NCI-H2029 treated with DMSO at 0.1 percent for 48 hours (cell line): ENCODE measurements around the gene BCL2L2.

ENCODE experiments used
- DNase-seq: peaks from one replicate; lab custom pipeline; 2025; lab: John Stamatoyannopoulos, UW

BCL2L2 gene

DNA sequence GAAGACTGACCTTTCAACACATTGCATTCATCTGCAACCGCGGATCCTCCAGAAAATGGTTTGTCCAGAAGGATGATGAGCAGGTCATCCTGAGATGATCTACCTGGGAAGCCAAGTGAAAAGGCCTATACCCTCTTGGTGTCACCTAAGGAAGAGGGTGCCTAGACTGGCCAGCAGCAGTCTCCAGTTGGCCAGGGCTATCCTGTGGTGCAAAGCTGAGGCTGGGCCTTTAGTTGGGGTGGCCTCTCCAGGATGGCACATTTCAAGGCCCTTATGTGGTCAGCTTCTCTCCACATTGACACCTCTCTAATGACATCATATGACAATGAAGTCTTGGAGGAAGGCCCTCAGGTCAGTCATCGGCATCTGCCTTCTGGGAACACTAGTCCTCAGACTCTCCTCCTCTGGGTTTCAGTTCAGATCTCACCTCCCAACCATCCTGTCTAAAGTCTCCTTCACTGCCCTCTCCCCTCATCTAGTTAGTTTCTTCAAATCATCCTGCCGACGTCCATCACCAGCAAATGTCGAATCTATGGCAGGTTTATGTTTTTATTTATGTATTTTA lies 49.3 kb downstream of the BCL2L2 start:
- no peak for DNase-seq

- no peak for DNase-seq
Measured at GRCh38 chr14:23356662-23357061, 50.0 kb downstream of the BCL2L2 start.

GRCh38 chr14:23357261-23357660 lies 50.6 kb downstream of the BCL2L2 start:
- no peak for DNase-seq

- no peak for DNase-seq
Measured at GRCh38 chr14:23358042-23358441, 51.4 kb downstream of the BCL2L2 start.

DNA sequence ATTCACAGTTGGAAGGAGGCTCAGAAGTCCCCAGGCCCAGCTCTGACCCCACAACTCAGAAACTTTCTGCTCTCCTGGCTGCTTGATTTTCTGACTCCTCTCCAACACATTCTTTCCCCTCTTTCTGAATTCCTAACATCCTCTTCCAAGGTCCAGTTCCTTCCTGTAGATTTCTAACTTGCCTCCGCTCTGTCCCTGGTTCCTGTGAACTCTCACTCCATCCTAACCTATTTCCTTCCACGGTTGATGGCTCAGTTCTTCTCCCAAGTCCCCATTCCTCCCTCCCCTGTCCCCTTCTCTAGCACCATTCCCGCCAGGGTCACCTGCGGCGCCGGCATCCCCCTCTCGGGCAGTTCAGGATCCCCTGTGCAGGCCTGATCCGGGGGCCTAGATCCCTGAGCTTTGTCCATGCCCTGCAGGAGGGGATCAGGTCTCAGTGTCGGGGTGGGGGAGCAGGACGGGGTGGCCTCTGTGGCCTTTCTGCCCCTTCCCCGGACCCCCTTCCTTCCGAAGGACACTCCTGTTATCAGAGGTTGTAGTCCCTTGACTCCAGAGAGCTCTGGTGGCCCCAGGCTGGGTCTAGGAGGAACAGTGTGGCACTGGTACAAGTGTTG lies 52.0 kb downstream of the BCL2L2 start:
- no peak for DNase-seq

DNA sequence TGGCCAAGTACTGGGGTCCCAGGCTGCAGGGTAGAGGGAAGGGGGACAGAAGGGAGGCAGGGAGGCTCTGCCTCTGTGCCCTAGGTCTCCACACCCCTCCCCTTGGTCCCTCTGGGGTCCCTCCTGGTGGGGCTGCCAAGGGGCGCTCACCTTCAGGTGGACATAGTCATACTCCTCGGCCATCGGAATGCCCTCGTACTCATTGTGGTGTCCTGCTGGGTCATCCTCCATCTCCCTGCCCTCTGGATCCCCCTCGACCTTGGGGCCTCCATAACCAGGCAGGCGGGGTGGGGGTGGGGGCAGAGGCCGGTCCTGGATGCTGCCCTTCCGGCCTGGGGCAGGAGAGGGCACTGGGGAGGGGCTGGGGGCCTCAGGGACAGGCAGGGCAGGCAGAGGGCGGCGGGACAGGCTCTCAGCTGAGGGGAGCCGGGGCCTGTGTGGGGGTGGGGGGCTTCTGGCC lies 52.6 kb downstream of the BCL2L2 start:
- DNase-seq, result no peak

DNA sequence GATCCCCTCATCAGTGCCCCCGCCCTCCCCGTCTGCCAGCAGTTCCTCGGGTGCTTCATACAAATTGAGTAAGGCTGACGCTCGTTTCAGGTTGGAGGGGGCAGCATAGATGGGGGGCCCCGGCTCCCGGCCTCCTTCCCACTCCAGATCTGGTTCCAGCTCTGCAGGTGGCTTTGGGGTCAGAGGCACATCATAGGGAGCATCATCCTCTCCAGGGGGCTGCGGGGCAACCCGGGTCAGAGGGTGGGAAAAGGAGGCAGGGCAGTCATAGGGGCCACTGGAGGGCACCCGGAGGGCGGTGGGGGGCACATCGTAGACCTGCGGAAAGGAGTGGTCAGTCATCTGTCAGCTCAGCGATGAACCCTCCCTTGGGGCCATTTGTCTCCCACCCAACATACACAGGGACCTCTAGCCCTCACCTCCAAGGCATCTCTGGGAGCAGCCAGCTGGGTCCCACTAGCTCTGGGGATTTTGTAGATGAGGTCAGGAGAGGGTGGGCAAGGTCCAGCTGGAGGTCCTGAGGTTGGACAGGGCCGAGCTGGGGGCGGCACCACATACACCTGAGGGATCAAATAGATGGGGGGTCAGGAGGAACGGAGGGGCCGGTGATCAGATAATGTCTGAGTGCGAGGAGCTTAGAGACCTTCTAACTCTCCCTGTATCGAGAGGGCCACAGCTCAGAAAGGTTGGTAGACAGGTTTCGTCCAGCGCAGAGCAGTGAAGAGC lies 53.3 kb downstream of the BCL2L2 start:
- DNase-seq, result no peak

- DNase-seq, result no peak
Measured at GRCh38 chr14:23360496-23360895, 53.9 kb downstream of the BCL2L2 start.

DNA sequence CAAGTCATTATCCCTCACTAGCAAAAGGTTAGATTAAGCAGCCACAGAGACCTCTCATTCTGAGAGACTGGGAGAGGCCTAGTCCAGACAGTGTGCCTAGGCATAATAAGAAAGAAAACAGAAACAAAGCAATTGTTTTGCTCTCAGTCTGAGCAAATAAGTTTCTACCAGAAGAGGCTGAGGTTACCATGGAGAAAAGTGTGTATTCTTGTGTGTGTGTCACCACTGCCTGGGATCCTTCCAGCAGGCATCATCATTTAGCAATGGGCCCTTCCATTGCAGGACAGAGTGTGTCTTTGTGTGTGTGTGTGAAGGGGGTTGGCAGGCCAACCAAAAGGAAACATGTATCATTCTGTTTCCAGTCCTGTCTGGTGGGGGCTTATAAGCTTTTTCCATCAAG lies 54.7 kb downstream of the BCL2L2 start:
- no peak for DNase-seq
